GM18499 (cell line): ENCODE results near the gene SREBF2.
"Not testable (repeated sequence)": the region's sequence is repeated elsewhere in the genome, so short reads cannot be mapped to it uniquely, and the experiment has no call there.

Experiments used
- ATAC-seq: cut with Tn5 transposase; IDR thresholded peaks from one replicate; pipeline ENCODE4 v1.9.1; 2021; ENCODE audit warnings: moderate number of reproducible peaks; ENCODE audit not compliant: insufficient read depth, unreplicated experiment

The SREBF2 gene

DNA sequence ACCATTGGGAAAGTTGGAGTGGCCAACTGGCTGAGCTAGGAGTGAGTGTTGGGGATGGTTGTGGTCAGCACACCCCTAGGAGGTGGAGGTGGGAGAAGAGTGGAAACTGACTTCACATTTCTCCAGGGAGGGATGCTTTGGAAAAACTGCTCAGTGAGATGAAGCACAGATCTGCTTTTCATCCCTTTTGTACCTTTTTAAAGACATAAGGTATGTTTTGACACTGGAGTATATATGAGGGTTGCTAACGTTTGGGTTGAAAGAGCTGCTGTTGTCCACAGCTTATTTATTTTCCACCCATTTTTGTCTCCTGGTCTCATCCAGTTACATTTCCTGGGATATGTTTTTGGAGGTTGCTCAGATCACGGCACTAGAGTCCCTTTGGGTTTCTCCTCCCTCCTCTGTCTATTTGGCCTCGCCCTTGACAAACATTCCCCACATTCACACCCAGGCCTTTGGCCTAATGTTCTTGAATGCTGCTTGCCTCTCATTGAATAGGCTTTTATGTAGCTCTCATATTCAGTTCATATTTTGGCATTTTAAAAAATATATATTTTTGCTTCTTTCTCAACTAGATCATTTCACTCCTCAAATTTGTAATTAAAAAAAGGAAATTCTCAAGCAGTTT is 8.3 kb downstream of the SREBF2 start:
- no peak for ATAC-seq

GRCh38 chr22:41842996-41843970 is 10.4 kb downstream of the SREBF2 start:
- no peak for ATAC-seq

DNA sequence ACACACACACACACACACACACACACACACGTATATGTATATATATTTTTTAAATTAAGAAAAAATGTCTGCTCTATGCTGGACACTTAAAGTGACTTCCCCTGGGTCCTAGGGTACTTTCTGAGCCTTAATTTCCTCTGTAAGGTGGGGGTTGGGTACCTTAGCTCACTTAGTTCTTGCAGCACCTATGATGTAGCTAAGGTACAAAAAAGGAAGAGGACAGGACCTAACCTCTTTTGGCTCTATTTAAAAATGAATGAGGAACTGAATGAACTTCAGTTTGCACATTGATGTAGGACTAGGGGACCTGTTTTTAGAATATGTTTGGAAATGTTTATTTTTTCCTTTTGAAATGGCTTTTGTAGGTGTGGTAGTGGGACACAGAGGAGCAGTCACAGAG is 11.1 kb downstream of the SREBF2 start:
- ATAC-seq = no peak

- ATAC-seq = no peak
These were observed 11.6 kb downstream of the SREBF2 start for GRCh38 chr22:41844513-41844912.

GRCh38 chr22:41845380-41846267 is 12.7 kb downstream of the SREBF2 start:
- ATAC-seq = no peak

DNA sequence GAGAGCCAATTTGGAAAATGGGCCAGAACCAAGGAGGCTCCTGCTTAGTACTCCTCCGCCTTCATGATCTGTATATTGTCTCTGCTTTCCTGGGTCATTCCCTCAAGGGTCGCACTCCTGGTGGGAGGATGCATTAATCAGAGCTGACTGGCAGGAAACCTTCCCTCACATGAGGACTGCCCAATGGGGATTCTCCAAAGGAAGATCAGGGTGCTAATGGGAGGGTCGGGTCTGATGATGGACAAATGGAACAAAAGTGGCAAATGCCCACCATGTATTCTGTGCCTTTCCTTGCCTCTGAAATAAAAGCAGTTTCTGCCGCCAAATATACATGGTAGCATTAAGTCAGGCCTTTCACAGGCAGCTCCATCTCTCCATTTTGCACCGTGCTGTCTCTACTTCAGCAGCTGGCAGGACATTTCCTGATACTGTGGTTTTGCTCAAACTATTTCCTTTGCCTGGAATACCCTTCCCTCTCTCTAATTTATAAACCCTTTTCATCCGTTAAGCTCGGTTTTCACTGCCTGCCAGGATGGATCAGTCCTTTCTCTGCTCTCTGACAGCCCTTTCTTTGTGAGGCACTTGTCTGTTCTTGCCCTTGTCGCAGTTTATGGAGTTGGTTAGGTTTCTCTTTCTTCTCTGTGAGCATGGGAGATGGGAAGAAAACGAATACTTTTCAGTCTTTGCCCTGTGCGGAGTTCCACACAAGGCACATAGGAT is 13.5 kb downstream of the SREBF2 start:
- ATAC-seq = no peak

GRCh38 chr22:41847300-41847699 is 14.4 kb downstream of the SREBF2 start:
- no peak for ATAC-seq

- no peak for ATAC-seq
These were observed 15.6 kb downstream of the SREBF2 start for GRCh38 chr22:41848468-41848867.

DNA sequence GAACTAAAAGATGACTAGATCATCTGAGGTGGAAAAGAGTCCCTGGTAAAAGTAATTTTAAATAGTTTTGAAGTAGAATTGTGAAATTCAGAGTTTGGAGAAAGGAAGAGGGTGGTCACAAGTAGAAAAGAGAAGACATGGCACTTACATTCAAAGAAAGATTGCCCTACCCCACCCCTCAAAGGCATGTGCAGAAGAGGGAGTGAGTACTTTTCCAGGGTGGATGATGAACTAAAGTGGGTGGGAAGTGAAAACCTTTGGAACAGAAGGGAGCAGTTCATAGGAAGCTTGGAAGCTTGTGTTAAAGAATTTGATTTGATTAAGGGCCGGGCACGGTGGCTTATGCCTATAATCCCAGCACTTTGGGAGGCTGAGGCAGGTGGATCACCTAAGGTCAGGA is 23.6 kb downstream of the SREBF2 start:
- ATAC-seq = no peak

- ATAC-seq = no peak
These were observed 24.4 kb downstream of the SREBF2 start for GRCh38 chr22:41857155-41857859.

- ATAC-seq = no peak
These were observed 24.9 kb downstream of the SREBF2 start for GRCh38 chr22:41857860-41858199.

DNA sequence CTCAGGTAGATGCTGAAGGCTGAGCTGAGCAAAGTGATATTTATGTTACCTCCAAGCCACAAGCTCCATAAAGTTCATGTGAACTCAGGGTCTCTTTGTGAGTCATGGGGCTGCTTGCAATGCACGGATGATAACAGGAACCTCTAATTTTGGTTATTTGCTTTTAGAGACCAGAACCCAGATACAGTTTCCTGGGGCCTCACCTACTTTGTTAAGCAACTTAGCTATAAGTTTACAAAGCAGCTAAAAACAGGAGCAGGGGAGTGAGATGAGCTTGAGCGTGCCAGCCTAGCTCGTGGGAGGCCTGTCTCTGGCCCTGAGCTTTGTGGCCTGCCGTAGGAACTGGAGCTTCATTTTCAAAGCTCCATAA is 29.2 kb downstream of the SREBF2 start:
- ATAC-seq = no peak

DNA sequence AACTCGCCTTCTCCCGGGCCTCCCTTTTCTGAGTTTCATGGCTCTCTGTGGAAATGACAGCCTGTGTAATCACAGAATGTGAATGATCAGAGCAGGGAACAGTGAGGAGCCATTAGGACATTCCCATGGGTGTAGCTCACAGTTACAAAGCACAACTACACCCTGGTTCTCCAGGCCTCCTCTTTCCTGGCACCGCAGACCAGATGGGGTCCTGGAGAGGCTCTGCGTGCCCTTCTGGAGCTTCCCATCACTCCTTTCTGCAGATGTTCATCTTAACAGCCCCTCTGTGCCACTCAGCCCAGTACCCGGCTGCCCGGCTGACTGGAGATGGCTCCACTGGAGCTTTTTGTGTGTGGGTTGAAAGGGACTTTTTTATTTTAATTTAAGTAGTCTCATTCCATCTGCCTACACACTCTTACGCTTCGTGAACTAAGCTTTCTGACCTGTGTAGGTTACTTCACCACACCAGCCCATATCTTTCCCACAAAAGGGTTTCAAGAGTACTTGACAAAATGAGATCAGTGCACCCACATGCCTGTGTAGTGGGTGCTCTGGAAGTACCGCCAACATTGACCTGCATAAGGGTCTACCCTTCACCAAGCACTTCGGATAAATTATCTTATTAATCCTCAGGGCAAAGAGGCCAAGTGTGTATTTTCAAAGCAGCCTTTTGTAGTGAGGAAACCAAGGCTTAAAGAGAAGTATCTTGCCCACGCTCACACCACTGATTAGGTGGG is 29.8 kb downstream of the SREBF2 start:
- ATAC-seq = no peak

- ATAC-seq = no peak
These were observed 30.6 kb downstream of the SREBF2 start for GRCh38 chr22:41863472-41863871.

DNA sequence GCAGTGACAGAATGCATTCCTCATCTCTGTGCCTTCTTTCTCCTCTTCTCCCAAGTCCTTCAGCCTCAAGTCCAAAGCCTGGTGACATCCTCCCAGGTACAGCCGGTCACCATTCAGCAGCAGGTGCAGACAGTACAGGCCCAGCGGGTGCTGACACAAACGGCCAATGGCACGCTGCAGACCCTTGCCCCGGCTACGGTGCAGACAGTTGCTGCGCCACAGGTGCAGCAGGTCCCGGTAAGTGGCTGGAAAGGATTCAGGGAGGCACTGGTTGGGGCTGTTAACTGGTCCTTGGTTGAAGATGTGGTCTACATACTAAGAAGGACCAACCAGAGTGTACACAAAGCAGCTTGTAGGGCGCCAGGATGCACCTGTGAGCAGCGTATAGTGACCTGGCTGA is 35.7 kb downstream of the SREBF2 start:
- ATAC-seq = no peak

DNA sequence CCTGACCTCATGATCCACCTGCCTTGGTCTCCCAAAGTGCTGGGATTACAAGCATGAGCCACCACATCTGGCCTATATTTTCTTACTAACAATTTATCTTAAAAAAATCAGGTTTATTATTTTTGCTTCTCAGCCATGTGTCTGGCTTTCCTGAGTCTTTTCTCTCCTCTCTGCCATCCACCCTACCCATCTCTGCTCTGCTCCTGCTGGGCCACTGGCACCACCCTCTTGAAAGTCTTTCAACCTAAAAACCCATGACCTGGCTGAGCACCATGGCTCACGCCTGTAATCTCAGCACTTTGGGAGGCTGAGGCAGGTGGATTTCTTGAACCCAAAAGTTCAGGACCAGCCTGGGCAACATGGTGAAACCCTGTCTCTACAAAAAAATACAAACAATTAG is 37.2 kb downstream of the SREBF2 start:
- not testable (repeated sequence) for ATAC-seq

GRCh38 chr22:41870786-41871185 is 37.9 kb downstream of the SREBF2 start:
- no peak for ATAC-seq

- no peak for ATAC-seq
These were observed 40.5 kb downstream of the SREBF2 start for GRCh38 chr22:41873391-41873790.

GRCh38 chr22:41874090-41874489 is 41.2 kb downstream of the SREBF2 start:
- no peak for ATAC-seq
